IMR-90 (cell line): ENCODE results near the gene RNF166. TPM values are rescaled to one million over a fixed set of nuclear protein-coding genes. Genes with fewer than 3 reads are reported as not detected.

Experiments
- ATAC-seq: fragments of 200-7000 bp; cut with Tn5 transposase; 2 replicates; pipeline ENCODE4 v1.9.1; 2020; ENCODE audit warnings: low read depth, mild to moderate bottlenecking, moderate library complexity
- BruUV-seq: library from RNA; stranded (reverse); fragments of 400-500 nt; replicated peaks from 2 replicates; lab custom pipeline; 2021; lab: Mats Ljungman, UMichigan
- CTCF ChIA-PET: fragments of 300-600 bp; formaldehyde crosslinking; extraction: SDS; loops from one replicate; lab custom pipeline; 2021; ENCODE audit warnings: antibody characterized with exemption; lab: Yijun Ruan, JAX
- POLR2A ChIA-PET: fragments of 300-600 bp; sonication (Branson Sonifier 250); formaldehyde crosslinking; loops from one replicate; lab custom pipeline; 2022; ENCODE audit warnings: antibody characterized with exemption; ENCODE audit not compliant: unreplicated experiment; lab: Charles Lee
- DNase-seq: peaks from one replicate; pipeline ENCODE4 v3.0.0; 2013
- H2AFZ ChIP-seq: replicated peaks from 2 replicates; pipeline ENCODE3; 2013; ENCODE audit warnings: low read length, mild to moderate bottlenecking; ENCODE audit not compliant: poor library complexity
- H2AK5ac ChIP-seq: 2 replicates; pipeline ENCODE4 v1.6.1; 2013; ENCODE audit warnings: low read depth, low read length, inconsistent platforms
- H2AK9ac ChIP-seq: replicated peaks from 2 replicates; pipeline ENCODE3; 2013; ENCODE audit warnings: mild to moderate bottlenecking, low read depth, low read length, moderate library complexity; ENCODE audit not compliant: poor library complexity
- H2BK120ac ChIP-seq: 2 replicates; pipeline ENCODE4 v1.6.1; 2013; ENCODE audit warnings: low read depth, low read length, inconsistent platforms
- H2BK15ac ChIP-seq: 3 replicates; pipeline ENCODE4 v1.6.1; 2013; ENCODE audit warnings: low read depth, low read length, inconsistent platforms
- H2BK20ac ChIP-seq: 2 replicates; pipeline ENCODE4 v1.6.1; 2013; ENCODE audit warnings: low read depth, mild to moderate bottlenecking, inconsistent platforms, low read length, moderate library complexity
- H2BK5ac ChIP-seq: 2 replicates; pipeline ENCODE4 v1.6.1; 2013; ENCODE audit warnings: mild to moderate bottlenecking, low read depth, low read length, inconsistent platforms; ENCODE audit not compliant: poor library complexity, severe bottlenecking
- H3K14ac ChIP-seq: replicated peaks from 2 replicates; pipeline ENCODE4 v1.6.1; 2013; ENCODE audit warnings: low read depth, low read length, inconsistent platforms
- H3K18ac ChIP-seq: 2 replicates; pipeline ENCODE4 v1.6.1; 2013; ENCODE audit warnings: low read depth, low read length, control low read depth
- H3K23ac ChIP-seq: 2 replicates; pipeline ENCODE4 v1.6.1; 2013; ENCODE audit warnings: low read depth, low read length, inconsistent platforms
- H3K27ac ChIP-seq: 2 replicates; pipeline ENCODE4 v1.5.1; 2013; ENCODE audit warnings: mild to moderate bottlenecking, control low read depth, low read length; ENCODE audit not compliant: insufficient read depth
- H3K27me3 ChIP-seq: 2 replicates; pipeline ENCODE4 v1.6.1; 2013; ENCODE audit warnings: low read length; ENCODE audit not compliant: control insufficient read depth, insufficient read depth
- H3K36me3 ChIP-seq: 2 replicates; pipeline ENCODE4 v1.6.1; 2013; ENCODE audit warnings: low read length, mixed read lengths; ENCODE audit not compliant: control insufficient read depth, insufficient read depth
- H3K4ac ChIP-seq: 2 replicates; pipeline ENCODE4 v1.6.1; 2013; ENCODE audit warnings: low read depth, low read length, inconsistent platforms
- H3K4me1 ChIP-seq: 2 replicates; pipeline ENCODE4 v1.6.1; 2013; ENCODE audit warnings: low read length, mixed read lengths; ENCODE audit not compliant: control insufficient read depth, insufficient read depth
- H3K4me2 ChIP-seq: 2 replicates; pipeline ENCODE4 v1.6.1; 2013; ENCODE audit warnings: low read depth, mild to moderate bottlenecking, control low read depth, low read length, moderate library complexity
- H3K4me3 ChIP-seq: 2 replicates; pipeline ENCODE4 v1.5.1; 2013; ENCODE audit warnings: low read depth, mild to moderate bottlenecking, control low read depth, low read length, moderate library complexity; ENCODE audit not compliant: insufficient read depth
- H3K56ac ChIP-seq: 2 replicates; pipeline ENCODE4 v1.6.1; 2013; ENCODE audit warnings: low read length, inconsistent platforms; ENCODE audit not compliant: insufficient read depth; ENCODE audit errors: extremely low read depth
- H3K79me1 ChIP-seq, 2 experiments: 2 replicates each; pipeline ENCODE4 v1.6.1; 2013; ENCODE audit warnings: low read length in 2 of 2, inconsistent platforms in 1 of 2, low read depth in 1 of 2
- H3K9ac ChIP-seq: 2 replicates; pipeline ENCODE4 v1.6.1; 2013; ENCODE audit warnings: low read depth, low read length, control low read depth
- H3K9me1 ChIP-seq: 2 replicates; pipeline ENCODE4 v1.6.1; 2013; ENCODE audit warnings: low read length, inconsistent platforms; ENCODE audit not compliant: insufficient read depth
- H3K9me3 ChIP-seq: 2 replicates; pipeline ENCODE4 v1.6.1; 2013; ENCODE audit warnings: low read length; ENCODE audit not compliant: control insufficient read depth, insufficient read depth
- H4K20me1 ChIP-seq: 2 replicates; pipeline ENCODE4 v1.6.1; 2013; ENCODE audit warnings: low read length, inconsistent platforms; ENCODE audit not compliant: insufficient read depth
- H4K5ac ChIP-seq: 2 replicates; pipeline ENCODE4 v1.6.1; 2013; ENCODE audit warnings: mild to moderate bottlenecking, low read depth, low read length, control low read depth
- H4K8ac ChIP-seq, 2 experiments: 2 replicates each; pipeline ENCODE4 v1.6.1; 2013; ENCODE audit warnings: low read depth in 2 of 2, low read length in 2 of 2, control low read depth in 1 of 2, inconsistent platforms in 1 of 2
- H4K91ac ChIP-seq: 2 replicates; pipeline ENCODE4 v1.6.1; 2013; ENCODE audit warnings: low read depth, low read length, inconsistent platforms; ENCODE audit not compliant: insufficient read depth
- BHLHE40 ChIP-seq: fragments of 150-350 bp; IDR thresholded peaks from 2 replicates; pipeline ENCODE4 v1.6.1; 2016; ENCODE audit warnings: mild to moderate bottlenecking, low read depth, low read length
- CEBPB ChIP-seq: IDR thresholded peaks from 2 replicates; pipeline ENCODE4 v1.6.1; 2012; ENCODE audit warnings: low read depth, low read length, improper control_type of control experiment
- CHD1 ChIP-seq: IDR thresholded peaks from 2 replicates; pipeline ENCODE4 v1.6.1; 2012; ENCODE audit warnings: low read depth, low read length, improper control_type of control experiment
- FOS ChIP-seq: fragments of 150-350 bp; IDR thresholded peaks from 2 replicates; pipeline ENCODE4 v1.6.1; 2016; ENCODE audit warnings: low read depth, low read length
- MAFK ChIP-seq: IDR thresholded peaks from 2 replicates; pipeline ENCODE4 v1.6.1; 2012; ENCODE audit warnings: low read depth, low read length, improper control_type of control experiment
- MAZ ChIP-seq: IDR thresholded peaks from 2 replicates; pipeline ENCODE4 v1.6.1; 2012; ENCODE audit warnings: low read depth, mild to moderate bottlenecking, low read length, improper control_type of control experiment, moderate library complexity, borderline replicate concordance
- MXI1 ChIP-seq: IDR thresholded peaks from 2 replicates; pipeline ENCODE4 v1.6.1; 2012; ENCODE audit warnings: low read depth, mild to moderate bottlenecking, low read length, moderate library complexity, borderline replicate concordance
- NFE2L2 ChIP-seq: fragments of 150-350 bp; IDR thresholded peaks from 2 replicates; pipeline ENCODE4 v1.6.1; 2016; ENCODE audit warnings: low read depth, mild to moderate bottlenecking, low read length
- POLR2A ChIP-seq: IDR thresholded peaks from 2 replicates; pipeline ENCODE4 v1.6.1; 2012; ENCODE audit warnings: mild to moderate bottlenecking, low read depth, low read length
- RAD21 ChIP-seq: IDR thresholded peaks from 2 replicates; pipeline ENCODE4 v1.6.1; 2012; ENCODE audit warnings: low read length, improper control_type of control experiment
- RCOR1 ChIP-seq: IDR thresholded peaks from 2 replicates; pipeline ENCODE4 v1.6.1; 2012; ENCODE audit warnings: mild to moderate bottlenecking, low read length, improper control_type of control experiment; ENCODE audit not compliant: insufficient replicate concordance
- RFX5 ChIP-seq: IDR thresholded peaks from 2 replicates; pipeline ENCODE4 v1.8.0; 2012; ENCODE audit warnings: low read depth, mild to moderate bottlenecking, low read length, moderate library complexity
- SMC3 ChIP-seq: fragments of 150-350 bp; IDR thresholded peaks from 2 replicates; pipeline ENCODE4 v1.6.1; 2016; ENCODE audit warnings: low read depth, mild to moderate bottlenecking, antibody characterized with exemption, low read length, moderate library complexity
- WGBS, 2 experiments: methylation state at CpG; one replicate each; pipeline versions ENCODE4 v1.1.5 to v1.1.7; 2013; ENCODE audit warnings: missing lambda C conversion rate in 2 of 2; ENCODE audit not compliant: insufficient read length in 1 of 2; ENCODE audit errors: extremely low coverage in 2 of 2; 5-methylcytosine and 5-hydroxymethylcytosine counted together
- dilution Hi-C: fragments of 300-500 bp; cut with HindIII; formaldehyde crosslinking; loops from one replicate; pipeline ENCODE4 v1.14.3; 2018; ENCODE audit warnings: low sequenced_read_pairs; ENCODE audit not compliant: unreplicated experiment
- in situ Hi-C: fragments of 300-500 bp; cut with MboI; formaldehyde crosslinking; loops from 3 replicates; pipeline ENCODE4 v1.14.3; 2019; ENCODE audit warnings: low sequenced_read_pairs, inconsistent platforms, mixed read lengths
- intact Hi-C: fragments of 100-400 bp; cut with micrococcal nuclease; formaldehyde crosslinking; loops from 2 replicates; pipeline ENCODE4 v1.10.0; 2022
- polyA plus RNA-seq, 3 experiments: library from polyadenylated mRNA; depleted of rRNA; stranded (reverse); fragments of >200 nt; gene quantifications; 2 replicates each; pipeline ENCODE4 v1.2.3, GENCODE V29; 2012; ENCODE audit warnings: low replicate concordance in 1 of 3
- total RNA-seq: library from RNA; depleted of rRNA; stranded (reverse); fragments of >200 nt; gene quantifications from 2 replicates; pipeline ENCODE4 v1.2.3, GENCODE V29; 2012
- TF ChIP-seq, protein P1 (sequence below): fragments of 150-350 bp; IDR thresholded peaks from 2 replicates; pipeline ENCODE4 v1.6.1; 2016; ENCODE audit warnings: low read depth, mild to moderate bottlenecking, low read length, moderate library complexity, borderline replicate concordance
- TF ChIP-seq, protein P2 (sequence below): fragments of 150-350 bp; IDR thresholded peaks from 2 replicates; pipeline ENCODE4 v1.6.1; 2017; ENCODE audit warnings: mild to moderate bottlenecking, antibody characterized with exemption, low read length, low read depth
- TF ChIP-seq, protein P3 (sequence below): conservative IDR thresholded peaks from 2 replicates; pipeline ENCODE4 v1.5.1; 2012; ENCODE audit warnings: mild to moderate bottlenecking, low read depth, low read length, improper control_type of control experiment

Gene RNF166
- total and polyA plus RNA-seq, 2 of the 4 experiments (the other 2 are of a cell fraction), result 8.1 to 17.4 TPM

DNA sequence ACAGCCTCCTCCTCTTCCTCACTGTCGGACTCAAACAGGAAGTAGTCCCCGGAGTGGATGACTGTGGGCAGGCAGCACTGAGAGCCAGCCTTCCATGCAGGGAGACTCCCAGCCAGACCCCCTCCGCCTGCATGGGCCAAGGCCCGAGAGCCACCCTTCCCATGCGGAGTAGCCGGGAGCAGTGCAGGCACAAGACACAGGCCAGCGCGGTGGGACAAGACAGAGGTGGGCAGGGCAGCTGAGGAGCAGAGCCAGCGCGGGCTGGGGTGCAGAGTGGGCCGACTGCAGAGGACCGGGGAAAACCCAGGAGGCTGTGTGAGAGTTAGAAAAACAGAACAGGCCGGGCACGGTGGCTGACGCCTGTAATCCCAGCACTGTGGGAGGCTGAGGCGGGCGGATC is 17.7 kb upstream of the RNF166 start:
- Histone ChIP-seq H2AFZ (peak overlapping the region; percentile 43), H2BK120ac (no peak overlapping the region), H3K27me3 (no peaks in the 10 kb centered on the region), H4K5ac (no peak overlapping the region), H2BK20ac (no peak overlapping the region), H4K20me1 (peaks cover 7% of the 10 kb centered on the region), H3K79me1 (peaks cover 0 to 12% of the 10 kb centered on the region in 2 experiments; a peak in 3 of 4 replicates), H3K9ac (no peak overlapping the region), H3K4me2 (no peak overlapping the region), H3K18ac (no peak overlapping the region), H2AK9ac (no peak overlapping the region), H3K4me3 (no peak overlapping the region), H3K56ac (no peak overlapping the region), H4K8ac (no peak overlapping the region), H4K91ac (no peak overlapping the region), H3K4ac (no peak overlapping the region), H2BK5ac (no peak overlapping the region), H3K9me3 (no peaks in the 10 kb centered on the region), H2AK5ac (no peak overlapping the region), H3K36me3 (peaks cover 88% of the 10 kb centered on the region), H3K4me1 (no peaks in the 10 kb centered on the region), H3K23ac (no peak overlapping the region), H3K9me1 (no peaks in the 10 kb centered on the region), H2BK15ac (no peak overlapping the region), H3K27ac (no peak overlapping the region), H3K14ac (no peak overlapping the region)
- no TSS peak for BruUV-seq
- TF ChIP-seq RCOR1 (no peak), NFE2L2 (no peak), CEBPB (no peak), MAFK (no peak), RFX5 (no peak), RAD21 (no peak), CHD1 (no peak), POLR2A (no peak), MXI1 (no peak), FOS (no peak), SMC3 (no peak), MAZ (no peak), BHLHE40 (no peak)
- TF ChIP-seq, protein P1, sequence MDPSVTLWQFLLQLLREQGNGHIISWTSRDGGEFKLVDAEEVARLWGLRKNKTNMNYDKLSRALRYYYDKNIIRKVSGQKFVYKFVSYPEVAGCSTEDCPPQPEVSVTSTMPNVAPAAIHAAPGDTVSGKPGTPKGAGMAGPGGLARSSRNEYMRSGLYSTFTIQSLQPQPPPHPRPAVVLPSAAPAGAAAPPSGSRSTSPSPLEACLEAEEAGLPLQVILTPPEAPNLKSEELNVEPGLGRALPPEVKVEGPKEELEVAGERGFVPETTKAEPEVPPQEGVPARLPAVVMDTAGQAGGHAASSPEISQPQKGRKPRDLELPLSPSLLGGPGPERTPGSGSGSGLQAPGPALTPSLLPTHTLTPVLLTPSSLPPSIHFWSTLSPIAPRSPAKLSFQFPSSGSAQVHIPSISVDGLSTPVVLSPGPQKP, result no peak
- TF ChIP-seq, protein P2, sequence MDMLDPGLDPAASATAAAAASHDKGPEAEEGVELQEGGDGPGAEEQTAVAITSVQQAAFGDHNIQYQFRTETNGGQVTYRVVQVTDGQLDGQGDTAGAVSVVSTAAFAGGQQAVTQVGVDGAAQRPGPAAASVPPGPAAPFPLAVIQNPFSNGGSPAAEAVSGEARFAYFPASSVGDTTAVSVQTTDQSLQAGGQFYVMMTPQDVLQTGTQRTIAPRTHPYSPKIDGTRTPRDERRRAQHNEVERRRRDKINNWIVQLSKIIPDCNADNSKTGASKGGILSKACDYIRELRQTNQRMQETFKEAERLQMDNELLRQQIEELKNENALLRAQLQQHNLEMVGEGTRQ, result no peak
- TF ChIP-seq, protein P3, sequence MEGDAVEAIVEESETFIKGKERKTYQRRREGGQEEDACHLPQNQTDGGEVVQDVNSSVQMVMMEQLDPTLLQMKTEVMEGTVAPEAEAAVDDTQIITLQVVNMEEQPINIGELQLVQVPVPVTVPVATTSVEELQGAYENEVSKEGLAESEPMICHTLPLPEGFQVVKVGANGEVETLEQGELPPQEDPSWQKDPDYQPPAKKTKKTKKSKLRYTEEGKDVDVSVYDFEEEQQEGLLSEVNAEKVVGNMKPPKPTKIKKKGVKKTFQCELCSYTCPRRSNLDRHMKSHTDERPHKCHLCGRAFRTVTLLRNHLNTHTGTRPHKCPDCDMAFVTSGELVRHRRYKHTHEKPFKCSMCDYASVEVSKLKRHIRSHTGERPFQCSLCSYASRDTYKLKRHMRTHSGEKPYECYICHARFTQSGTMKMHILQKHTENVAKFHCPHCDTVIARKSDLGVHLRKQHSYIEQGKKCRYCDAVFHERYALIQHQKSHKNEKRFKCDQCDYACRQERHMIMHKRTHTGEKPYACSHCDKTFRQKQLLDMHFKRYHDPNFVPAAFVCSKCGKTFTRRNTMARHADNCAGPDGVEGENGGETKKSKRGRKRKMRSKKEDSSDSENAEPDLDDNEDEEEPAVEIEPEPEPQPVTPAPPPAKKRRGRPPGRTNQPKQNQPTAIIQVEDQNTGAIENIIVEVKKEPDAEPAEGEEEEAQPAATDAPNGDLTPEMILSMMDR, result no peak
- in situ Hi-C loops, result no loop called here
- ChIA-PET CTCF (interaction anchor here (0.7 kb wide), 1 partner anchor 9 kb away, joined by 6 read pairs; no protein-coding TSS in a partner anchor), POLR2A (no interaction called here)
- no peak for DNase-seq
- intact Hi-C loops, result no loop called here
- dilution Hi-C loops, result no loop called here
- no peak for ATAC-seq
- WGBS, 2 experiments, result 94% methylated on average over 10 of the region's 17 CpGs; no CpG with 5 or more reads in 1 of the 2 experiments
